ENCODE results near the gene TMEM132D. TPM values are rescaled to one million over a fixed set of nuclear protein-coding genes. Genes with fewer than 3 reads are reported as not detected.

Gene TMEM132D
- total and polyA plus RNA-seq, 7 donors = 0.01 TPM; not detected in 6

- Histone ChIP-seq H3K9me3 (no peaks in the 10 kb centered on the region), H3K36me3 (ENCODE audit: insufficient read depth in 1 of 2, low read depth in 1 of 2) (no peaks in the 10 kb centered on the region), H3K27me3 (ENCODE audit: insufficient read depth in 3 of 3, low read length in 2 of 3) (no peaks in the 10 kb centered on the region), H3K4me3 (no peak overlapping the region), H3K4me1 (no peaks in the 10 kb centered on the region), H3K27ac (no peak overlapping the region)
- intact Hi-C loops (cut with DNase I) = no loop called here
- no peak for ATAC-seq
- no peak for DNase-seq
- 20 to 39% (median 38%) methylated on average over 3 of the region's 3 CpGs for WGBS, 3 donors
- TF ChIP-seq, protein P1, sequence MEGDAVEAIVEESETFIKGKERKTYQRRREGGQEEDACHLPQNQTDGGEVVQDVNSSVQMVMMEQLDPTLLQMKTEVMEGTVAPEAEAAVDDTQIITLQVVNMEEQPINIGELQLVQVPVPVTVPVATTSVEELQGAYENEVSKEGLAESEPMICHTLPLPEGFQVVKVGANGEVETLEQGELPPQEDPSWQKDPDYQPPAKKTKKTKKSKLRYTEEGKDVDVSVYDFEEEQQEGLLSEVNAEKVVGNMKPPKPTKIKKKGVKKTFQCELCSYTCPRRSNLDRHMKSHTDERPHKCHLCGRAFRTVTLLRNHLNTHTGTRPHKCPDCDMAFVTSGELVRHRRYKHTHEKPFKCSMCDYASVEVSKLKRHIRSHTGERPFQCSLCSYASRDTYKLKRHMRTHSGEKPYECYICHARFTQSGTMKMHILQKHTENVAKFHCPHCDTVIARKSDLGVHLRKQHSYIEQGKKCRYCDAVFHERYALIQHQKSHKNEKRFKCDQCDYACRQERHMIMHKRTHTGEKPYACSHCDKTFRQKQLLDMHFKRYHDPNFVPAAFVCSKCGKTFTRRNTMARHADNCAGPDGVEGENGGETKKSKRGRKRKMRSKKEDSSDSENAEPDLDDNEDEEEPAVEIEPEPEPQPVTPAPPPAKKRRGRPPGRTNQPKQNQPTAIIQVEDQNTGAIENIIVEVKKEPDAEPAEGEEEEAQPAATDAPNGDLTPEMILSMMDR (IDR thresholded peaks at IDR 0.05) = no peak
These were observed 18.5 kb downstream of the TMEM132D start for GRCh38 chr12:129885287-129885686.

DNA sequence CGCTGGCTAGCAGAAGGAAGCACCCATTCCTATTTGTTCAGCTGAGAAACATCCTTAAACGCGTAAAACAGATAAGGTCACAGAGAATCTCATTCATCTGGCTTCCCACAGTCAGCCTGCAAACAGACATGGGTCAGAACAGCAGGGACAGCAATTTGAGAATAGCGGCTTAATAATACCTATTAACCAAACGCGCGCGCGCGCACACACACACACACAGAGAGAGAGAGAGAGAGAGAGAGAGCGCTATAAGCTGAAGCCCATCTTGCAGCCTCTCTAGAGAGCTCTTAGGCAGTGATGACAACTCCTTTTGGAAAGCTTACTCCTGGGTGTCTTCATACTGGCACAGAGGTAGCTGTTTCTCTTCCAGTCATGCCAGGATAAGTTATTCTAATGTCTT is 26.4 kb downstream of the TMEM132D start:
- H3K4me3 ChIP-seq = no peak overlapping the region
- no peaks in the 10 kb centered on the region for H3K4me1 ChIP-seq
- no peaks in the 10 kb centered on the region for H3K9me3 ChIP-seq
- intact Hi-C loops (cut with DNase I) = no loop called here
- H3K36me3 ChIP-seq (ENCODE audit: insufficient read depth in 1 of 2, low read depth in 1 of 2) = no peaks in the 10 kb centered on the region
- no peaks in the 10 kb centered on the region for H3K27me3 ChIP-seq (ENCODE audit: insufficient read depth in 3 of 3, low read length in 2 of 3)
- TF ChIP-seq, protein P1 (IDR thresholded peaks at IDR 0.05) = no peak
- H3K27ac ChIP-seq = no peak overlapping the region
- 86 to 93% (median 87%) methylated on average over 11 of the region's 11 CpGs for WGBS, 3 donors
- DNase-seq (no peak), ATAC-seq (no peak)

GRCh38 chr12:129873833-129874208 is 30.0 kb downstream of the TMEM132D start:
- ATAC-seq (no peak), DNase-seq (no peak)
- H3K27me3 ChIP-seq (ENCODE audit: insufficient read depth in 3 of 3, low read length in 2 of 3) = no peaks in the 10 kb centered on the region
- H3K36me3 ChIP-seq (ENCODE audit: insufficient read depth in 1 of 2, low read depth in 1 of 2) = no peaks in the 10 kb centered on the region
- H3K4me1 ChIP-seq = no peaks in the 10 kb centered on the region
- intact Hi-C loops (cut with DNase I) = no loop called here
- no peak overlapping the region for H3K27ac ChIP-seq
- WGBS, 3 donors = 78 to 85% (median 83%) methylated on average over 6 of the region's 6 CpGs
- TF ChIP-seq, protein P1 (IDR thresholded peaks at IDR 0.05) = no peak
- H3K4me3 ChIP-seq = no peak overlapping the region
- H3K9me3 ChIP-seq = no peaks in the 10 kb centered on the region

GRCh38 chr12:129873111-129873832 is 30.6 kb downstream of the TMEM132D start:
- DNase-seq (no peak), ATAC-seq (no peak)
- Histone ChIP-seq H3K4me1 (no peaks in the 10 kb centered on the region), H3K27me3 (ENCODE audit: insufficient read depth in 3 of 3, low read length in 2 of 3) (no peaks in the 10 kb centered on the region), H3K27ac (no peak overlapping the region), H3K9me3 (no peaks in the 10 kb centered on the region), H3K4me3 (no peak overlapping the region), H3K36me3 (ENCODE audit: insufficient read depth in 1 of 2, low read depth in 1 of 2) (no peaks in the 10 kb centered on the region)
- intact Hi-C loops (cut with DNase I) = no loop called here
- WGBS, 3 donors = 78 to 86% (median 83%) methylated on average over 13 of the region's 13 CpGs
- TF ChIP-seq, protein P1 (IDR thresholded peaks at IDR 0.05) = no peak

Measured in psoas muscle (tissue), 8 donors.